K562 (cell line): ENCODE data around the gene TMEM167B. TPM values are rescaled to one million over a fixed set of nuclear protein-coding genes. Genes with fewer than 3 reads are reported as not detected.

Experiments used
- CAMTA2 ChIP-seq: fragments of 250-450 bp; sonication (Bioruptor Pico); conservative IDR thresholded peaks from 2 replicates; pipeline ENCODE4 v1.5.1; 2022
- ELF2 ChIP-seq: fragments of 250-450 bp; sonication (Bioruptor Pico); IDR thresholded peaks from 2 replicates; pipeline ENCODE4 v1.5.0; 2021; ENCODE audit warnings: mild to moderate bottlenecking
- MTF1 ChIP-seq: fragments of 250-450 bp; sonication (Bioruptor Pico); IDR thresholded peaks from 2 replicates; pipeline ENCODE4 v1.9.0; 2021; ENCODE audit warnings: moderate library complexity, mild to moderate bottlenecking, inconsistent platforms, borderline replicate concordance
- POLR2B ChIP-seq: fragments of 450-650 bp; IDR thresholded peaks from 2 replicates; pipeline ENCODE4 v1.6.1; 2018; ENCODE audit warnings: low read depth; ENCODE audit not compliant: partially characterized antibody
- SMARCC2 ChIP-seq: fragments of 450-650 bp; IDR thresholded peaks from 2 replicates; pipeline ENCODE4 v1.6.1; 2017; ENCODE audit warnings: antibody characterized with exemption, moderate library complexity, mild to moderate bottlenecking, low read depth
- SP2 ChIP-seq: IDR thresholded peaks from 2 replicates; pipeline ENCODE4 v1.6.1; 2011; ENCODE audit warnings: mild to moderate bottlenecking, low read depth, low read length, moderate library complexity; ENCODE audit not compliant: poor library complexity, severe bottlenecking; ENCODE audit errors: extremely low read depth
- STAT5A ChIP-seq: IDR thresholded peaks from 2 replicates; pipeline ENCODE4 v1.6.1; 2012; ENCODE audit warnings: low read length, inconsistent platforms, borderline replicate concordance
- TCF7L2 ChIP-seq: fragments of 150-350 bp; IDR thresholded peaks from 2 replicates; pipeline ENCODE4 v1.6.1; 2016; ENCODE audit warnings: low read depth, mild to moderate bottlenecking, low read length, moderate library complexity
- TEAD4 ChIP-seq, 2 experiments: sonication (generic) in 1 of 2; formaldehyde crosslinking in 1 of 2; IDR thresholded peaks; 2 replicates each; pipeline versions ENCODE4 v1.6.1 to v1.8.0; 2012 to 2022; ENCODE audit warnings: borderline replicate concordance in 1 of 2, inconsistent platforms in 1 of 2, low read length in 1 of 2, mild to moderate bottlenecking in 1 of 2, missing genetic modification reagents in 1 of 2
- ZNF407 ChIP-seq: fragments of 450-650 bp; IDR thresholded peaks from 2 replicates; pipeline ENCODE4 v1.6.1; 2016; ENCODE audit warnings: low read depth
- polyA plus RNA-seq, 8 experiments: library from polyadenylated mRNA; depleted of rRNA in 4 of 8; stranded (reverse) in 5 of 8; unstranded in 3 of 8; fragments of >200 nt; fragmentation: Nextera tagmentation in 2 of 8; fragmentation: Illumina TruSeq in 1 of 8; extraction: Ambion mirVana in 2 of 8; extraction: Trizol in 1 of 8; gene quantifications; 2 replicates each; pipeline versions ENCODE4 v1.2.1 to v1.2.3, GENCODE V29; 2011 to 2014; ENCODE audit warnings: inconsistent platforms in 1 of 8, missing spikeins in 1 of 8
- total RNA-seq, 7 experiments: library from RNA; depleted of rRNA in 6 of 7; stranded (reverse); fragments of >200 nt in 6 of 7; fragmentation: Illumina TruSeq in 2 of 7; extraction: Trizol in 2 of 7; gene quantifications; 2 replicates each; pipeline versions ENCODE4 v1.2.1 to v1.2.3, GENCODE V29; 2011 to 2021; ENCODE audit warnings: low replicate concordance in 1 of 7
- TF ChIP-seq, protein P1 (sequence below): fragments of 250-450 bp; sonication (Bioruptor Pico); IDR thresholded peaks from 2 replicates; pipeline ENCODE4 v1.8.0; 2021; ENCODE audit warnings: mild to moderate bottlenecking, moderate library complexity
- TF ChIP-seq, protein P2 (sequence below): fragments of 200-400 bp; formaldehyde crosslinking; IDR thresholded peaks from 2 replicates; pipeline ENCODE4 v1.6.1; 2017; ENCODE audit warnings: mild to moderate bottlenecking, low read depth, low read length, moderate library complexity
- TF ChIP-seq, protein P3 (sequence below): sonication (generic); formaldehyde crosslinking; IDR thresholded peaks from 2 replicates; pipeline ENCODE4 v1.8.1; 2023; ENCODE audit warnings: mild to moderate bottlenecking, missing genetic modification reagents
- TF ChIP-seq, protein P4 (sequence below): sonication (generic); formaldehyde crosslinking; IDR thresholded peaks from 2 replicates; pipeline ENCODE4 v1.8.0; 2022; ENCODE audit warnings: mild to moderate bottlenecking, missing genetic modification reagents

The TMEM167B gene
- total and polyA plus RNA-seq, 9 of the 15 experiments (the other 6 are each of a cell fraction or from before 2014, with no cell fraction given): 17.2 to 36.4 (median 32.2) TPM

DNA sequence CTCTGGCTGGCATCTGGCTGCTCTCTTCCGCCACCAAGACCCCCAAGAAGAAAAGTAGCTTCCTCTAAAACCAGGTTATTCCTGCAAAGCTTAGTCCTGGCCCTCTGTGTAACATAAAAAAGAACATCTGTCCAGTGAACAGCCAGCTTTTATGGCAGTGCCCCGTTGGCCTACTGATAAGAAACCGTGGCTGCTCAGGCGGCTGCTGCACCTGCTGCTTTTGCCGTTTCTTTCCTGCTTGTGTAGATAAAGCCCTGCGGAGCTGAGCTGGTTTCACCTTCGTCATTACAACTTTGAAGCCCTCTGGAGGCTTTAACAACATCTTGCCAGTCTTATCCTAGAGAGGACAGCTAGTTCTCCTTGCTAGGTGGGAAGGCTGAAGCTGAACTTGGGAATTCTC lies 43.9 kb downstream of the TMEM167B start (continued):
- peak; percentile 93 for TF ChIP-seq STAT5A
- TF ChIP-seq, protein P1, sequence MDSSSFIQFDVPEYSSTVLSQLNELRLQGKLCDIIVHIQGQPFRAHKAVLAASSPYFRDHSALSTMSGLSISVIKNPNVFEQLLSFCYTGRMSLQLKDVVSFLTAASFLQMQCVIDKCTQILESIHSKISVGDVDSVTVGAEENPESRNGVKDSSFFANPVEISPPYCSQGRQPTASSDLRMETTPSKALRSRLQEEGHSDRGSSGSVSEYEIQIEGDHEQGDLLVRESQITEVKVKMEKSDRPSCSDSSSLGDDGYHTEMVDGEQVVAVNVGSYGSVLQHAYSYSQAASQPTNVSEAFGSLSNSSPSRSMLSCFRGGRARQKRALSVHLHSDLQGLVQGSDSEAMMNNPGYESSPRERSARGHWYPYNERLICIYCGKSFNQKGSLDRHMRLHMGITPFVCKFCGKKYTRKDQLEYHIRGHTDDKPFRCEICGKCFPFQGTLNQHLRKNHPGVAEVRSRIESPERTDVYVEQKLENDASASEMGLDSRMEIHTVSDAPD: no peak
- TF ChIP-seq, protein P2, sequence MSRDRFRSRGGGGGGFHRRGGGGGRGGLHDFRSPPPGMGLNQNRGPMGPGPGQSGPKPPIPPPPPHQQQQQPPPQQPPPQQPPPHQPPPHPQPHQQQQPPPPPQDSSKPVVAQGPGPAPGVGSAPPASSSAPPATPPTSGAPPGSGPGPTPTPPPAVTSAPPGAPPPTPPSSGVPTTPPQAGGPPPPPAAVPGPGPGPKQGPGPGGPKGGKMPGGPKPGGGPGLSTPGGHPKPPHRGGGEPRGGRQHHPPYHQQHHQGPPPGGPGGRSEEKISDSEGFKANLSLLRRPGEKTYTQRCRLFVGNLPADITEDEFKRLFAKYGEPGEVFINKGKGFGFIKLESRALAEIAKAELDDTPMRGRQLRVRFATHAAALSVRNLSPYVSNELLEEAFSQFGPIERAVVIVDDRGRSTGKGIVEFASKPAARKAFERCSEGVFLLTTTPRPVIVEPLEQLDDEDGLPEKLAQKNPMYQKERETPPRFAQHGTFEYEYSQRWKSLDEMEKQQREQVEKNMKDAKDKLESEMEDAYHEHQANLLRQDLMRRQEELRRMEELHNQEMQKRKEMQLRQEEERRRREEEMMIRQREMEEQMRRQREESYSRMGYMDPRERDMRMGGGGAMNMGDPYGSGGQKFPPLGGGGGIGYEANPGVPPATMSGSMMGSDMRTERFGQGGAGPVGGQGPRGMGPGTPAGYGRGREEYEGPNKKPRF: no peak
- peak; percentile 98 for TF ChIP-seq TEAD4 (IDR thresholded peaks at IDR 0.05; ENCODE audit: low read length)
- TF ChIP-seq TEAD4 (CRISPR knock-in tag; IDR thresholded peaks at IDR 0.05; ENCODE audit: borderline replicate concordance): no peak
- TF ChIP-seq TCF7L2: no peak
- TF ChIP-seq SMARCC2: peak; percentile 65; the same call in 1 of the 2 replicates
- TF ChIP-seq MTF1 (CRISPR knock-in tag): no peak
- TF ChIP-seq, protein P3, sequence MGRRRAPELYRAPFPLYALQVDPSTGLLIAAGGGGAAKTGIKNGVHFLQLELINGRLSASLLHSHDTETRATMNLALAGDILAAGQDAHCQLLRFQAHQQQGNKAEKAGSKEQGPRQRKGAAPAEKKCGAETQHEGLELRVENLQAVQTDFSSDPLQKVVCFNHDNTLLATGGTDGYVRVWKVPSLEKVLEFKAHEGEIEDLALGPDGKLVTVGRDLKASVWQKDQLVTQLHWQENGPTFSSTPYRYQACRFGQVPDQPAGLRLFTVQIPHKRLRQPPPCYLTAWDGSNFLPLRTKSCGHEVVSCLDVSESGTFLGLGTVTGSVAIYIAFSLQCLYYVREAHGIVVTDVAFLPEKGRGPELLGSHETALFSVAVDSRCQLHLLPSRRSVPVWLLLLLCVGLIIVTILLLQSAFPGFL: 0 out of 2 replicates have a peak, but pooled peaks have one; percentile 22
- TF ChIP-seq SP2: no peak
- no peak for TF ChIP-seq POLR2B
- no peak for TF ChIP-seq ZNF407
- TF ChIP-seq, protein P4, sequence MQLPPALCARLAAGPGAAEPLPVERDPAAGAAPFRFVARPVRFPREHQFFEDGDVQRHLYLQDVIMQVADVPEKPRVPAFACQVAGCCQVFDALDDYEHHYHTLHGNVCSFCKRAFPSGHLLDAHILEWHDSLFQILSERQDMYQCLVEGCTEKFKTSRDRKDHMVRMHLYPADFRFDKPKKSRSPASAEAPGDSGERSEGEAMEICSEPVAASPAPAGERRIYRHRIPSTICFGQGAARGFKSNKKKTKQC (CRISPR knock-in tag): no peak
- TF ChIP-seq CAMTA2 (CRISPR knock-in tag): no peak
- TF ChIP-seq ELF2: no peak
